Vagina (tissue), 2 donors: Measurements from ENCODE around the gene TPCN2.

Experiments
- POLR2AphosphoS5 ChIP-seq, 2 donors: sonication (generic); formaldehyde crosslinking; IDR thresholded peaks; one replicate each; pipeline ENCODE4 v1.9.0; 2017; ENCODE audit warnings: antibody characterized with exemption in 2 of 2, mild to moderate bottlenecking in 2 of 2, low read depth in 1 of 2; ENCODE audit not compliant: insufficient read depth in 1 of 2
- TF ChIP-seq, protein P1 (sequence below), 3 experiments: fragments of 450-650 bp in 2 of 3; fragments of 200-600 bp in 1 of 3; sonication (generic) in 1 of 3; IDR thresholded peaks; one replicate each; pipeline ENCODE4 v1.5.1; 2017 to 2019; ENCODE audit warnings: antibody characterized with exemption in 3 of 3, mild to moderate bottlenecking in 2 of 3, moderate library complexity in 2 of 3

GRCh38 chr11:69156673-69157155 is 108.0 kb downstream of the TPCN2 start:
- TF ChIP-seq, protein P1, sequence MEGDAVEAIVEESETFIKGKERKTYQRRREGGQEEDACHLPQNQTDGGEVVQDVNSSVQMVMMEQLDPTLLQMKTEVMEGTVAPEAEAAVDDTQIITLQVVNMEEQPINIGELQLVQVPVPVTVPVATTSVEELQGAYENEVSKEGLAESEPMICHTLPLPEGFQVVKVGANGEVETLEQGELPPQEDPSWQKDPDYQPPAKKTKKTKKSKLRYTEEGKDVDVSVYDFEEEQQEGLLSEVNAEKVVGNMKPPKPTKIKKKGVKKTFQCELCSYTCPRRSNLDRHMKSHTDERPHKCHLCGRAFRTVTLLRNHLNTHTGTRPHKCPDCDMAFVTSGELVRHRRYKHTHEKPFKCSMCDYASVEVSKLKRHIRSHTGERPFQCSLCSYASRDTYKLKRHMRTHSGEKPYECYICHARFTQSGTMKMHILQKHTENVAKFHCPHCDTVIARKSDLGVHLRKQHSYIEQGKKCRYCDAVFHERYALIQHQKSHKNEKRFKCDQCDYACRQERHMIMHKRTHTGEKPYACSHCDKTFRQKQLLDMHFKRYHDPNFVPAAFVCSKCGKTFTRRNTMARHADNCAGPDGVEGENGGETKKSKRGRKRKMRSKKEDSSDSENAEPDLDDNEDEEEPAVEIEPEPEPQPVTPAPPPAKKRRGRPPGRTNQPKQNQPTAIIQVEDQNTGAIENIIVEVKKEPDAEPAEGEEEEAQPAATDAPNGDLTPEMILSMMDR (IDR thresholded peaks at IDR 0.05) = no peak
- no peak for TF ChIP-seq POLR2AphosphoS5 (IDR thresholded peaks at IDR 0.05; ENCODE audit: insufficient read depth in 1 of 2, low read depth in 1 of 2)
